Endodermal cell (in vitro differentiated cells): Measurements from ENCODE around the gene TESK2. TPM values are rescaled to one million over a fixed set of nuclear protein-coding genes. Genes with fewer than 3 reads are reported as not detected.

Source experiments
- DNase-seq: peaks from one replicate; pipeline ENCODE4 v3.0.0-alpha.2; 2017
- H3K27ac ChIP-seq: 2 replicates; pipeline ENCODE4 v1.5.1; 2013; ENCODE audit warnings: mild to moderate bottlenecking, low read depth, low read length, moderate library complexity
- H3K27me3 ChIP-seq: 2 replicates; pipeline ENCODE4 v1.6.1; 2013; ENCODE audit warnings: mild to moderate bottlenecking, low read length, moderate library complexity; ENCODE audit not compliant: insufficient read depth, control insufficient read depth, poor library complexity, severe bottlenecking
- H3K36me3 ChIP-seq: 2 replicates; pipeline ENCODE4 v1.7.0; 2013; ENCODE audit warnings: mild to moderate bottlenecking, low read length, moderate library complexity; ENCODE audit not compliant: control insufficient read depth, insufficient read depth
- H3K4me1 ChIP-seq: one replicate; pipeline ENCODE4 v1.7.0; 2013; ENCODE audit warnings: low read length; ENCODE audit not compliant: control insufficient read depth, insufficient read depth
- H3K4me3 ChIP-seq: 2 replicates; pipeline ENCODE4 v1.5.1; 2013; ENCODE audit warnings: mild to moderate bottlenecking, low read length, moderate library complexity
- H3K9ac ChIP-seq: 2 replicates; pipeline ENCODE4 v1.6.1; 2013; ENCODE audit warnings: mild to moderate bottlenecking, low read length, moderate library complexity; ENCODE audit not compliant: poor library complexity, severe bottlenecking; ENCODE audit errors: extremely low read depth
- H3K9me3 ChIP-seq: 2 replicates; pipeline ENCODE4 v1.6.1; 2013; ENCODE audit warnings: mild to moderate bottlenecking, low read length, moderate library complexity; ENCODE audit not compliant: control insufficient read depth
- H3K27ac Mint-ChIP-seq: 2 replicates; pipeline ENCODE4 v1.8.0; 2020; ENCODE audit warnings: mixed read lengths
- H3K27me3 Mint-ChIP-seq: 2 replicates; pipeline ENCODE4 v1.8.0; 2021; ENCODE audit warnings: mild to moderate bottlenecking, mixed read lengths; ENCODE audit not compliant: insufficient read depth
- H3K36me3 Mint-ChIP-seq: 2 replicates; pipeline ENCODE4 v1.8.0; 2020; ENCODE audit warnings: low read depth, mixed read lengths
- H3K4me1 Mint-ChIP-seq: 2 replicates; pipeline ENCODE4 v1.8.0; 2020; ENCODE audit warnings: mixed read lengths
- H3K4me3 Mint-ChIP-seq: 2 replicates; pipeline ENCODE4 v1.8.0; 2020; ENCODE audit warnings: mild to moderate bottlenecking, moderate library complexity, mixed read lengths
- H3K9me3 Mint-ChIP-seq: 2 replicates; pipeline ENCODE4 v1.8.0; 2020; ENCODE audit warnings: mild to moderate bottlenecking, mixed read lengths
- CTCF ChIP-seq: fragments of 200-600 bp; sonication (generic); conservative IDR thresholded peaks from 2 replicates; pipeline ENCODE4 v1.5.0; 2021; ENCODE audit warnings: antibody characterized with exemption, mild to moderate bottlenecking
- WGBS, 2 experiments: methylation state at CpG; one replicate each; pipeline versions ENCODE4 v1.1.5 to v1.1.7; 2013; ENCODE audit warnings: missing lambda C conversion rate in 2 of 2, mixed read lengths in 1 of 2; ENCODE audit not compliant: insufficient coverage in 1 of 2, insufficient read length in 1 of 2; 5-methylcytosine and 5-hydroxymethylcytosine counted together
- total RNA-seq, 2 donors: library from RNA; stranded (reverse); fragmentation: NEBNext Ultra II Directional in 1 of 2; extraction: Animal tissue kit (Norgen Biotek cat#: 25700) in 1 of 2; gene quantifications; 2 replicates in 1 of 2; 3 replicates in 1 of 2; pipeline ENCODE4 v1.2.1, GENCODE V29; 2021

The TESK2 gene
- total RNA-seq, 2 donors from 2014 or later: 9.7 to 10.3 TPM

- no peak overlapping the region for H3K4me3 ChIP-seq
- WGBS, 2 experiments: 92 to 97% methylated on average over 6 of the region's 6 CpGs
- no peaks in the 10 kb centered on the region for H3K36me3 ChIP-seq
- no peaks in the 10 kb centered on the region for H3K36me3 Mint-ChIP-seq
- DNase-seq: no peak
- H3K9me3 Mint-ChIP-seq: no peaks in the 10 kb centered on the region
- H3K27me3 Mint-ChIP-seq: no peaks in the 10 kb centered on the region
- no peak overlapping the region for H3K27ac Mint-ChIP-seq
- no peaks in the 10 kb centered on the region for H3K27me3 ChIP-seq
- peaks cover 2% of the 10 kb centered on the region for H3K4me1 Mint-ChIP-seq
- no peak overlapping the region for H3K4me3 Mint-ChIP-seq
- H3K4me1 ChIP-seq: peaks cover 5% of the 10 kb centered on the region
- no peak overlapping the region for H3K9ac ChIP-seq
- no peak for TF ChIP-seq CTCF
- no peaks in the 10 kb centered on the region for H3K9me3 ChIP-seq
- H3K27ac ChIP-seq: no peak overlapping the region
Measured at GRCh38 chr1:45410850-45411509, 80.0 kb downstream of the TESK2 start.

- H3K9me3 Mint-ChIP-seq: no peaks in the 10 kb centered on the region
- 77 to 85% methylated on average over 1 of the region's 1 CpG for WGBS, 2 experiments
- DNase-seq: no peak
- H3K27ac ChIP-seq: no peak overlapping the region
- H3K4me1 Mint-ChIP-seq: peaks cover under 1% of the 10 kb centered on the region
- H3K27me3 ChIP-seq: no peaks in the 10 kb centered on the region
- no peak overlapping the region for H3K4me3 ChIP-seq
- TF ChIP-seq CTCF: no peak
- H3K4me3 Mint-ChIP-seq: no peak overlapping the region
- H3K4me1 ChIP-seq: peaks cover under 1% of the 10 kb centered on the region
- no peaks in the 10 kb centered on the region for H3K9me3 ChIP-seq
- no peaks in the 10 kb centered on the region for H3K27me3 Mint-ChIP-seq
- H3K36me3 Mint-ChIP-seq: no peaks in the 10 kb centered on the region
- no peak overlapping the region for H3K9ac ChIP-seq
- no peak overlapping the region for H3K27ac Mint-ChIP-seq
- no peaks in the 10 kb centered on the region for H3K36me3 ChIP-seq
Measured at GRCh38 chr1:45409276-45409675, 81.7 kb downstream of the TESK2 start.

GRCh38 chr1:45407629-45408287 is 83.2 kb downstream of the TESK2 start:
- DNase-seq: no peak
- Mint-ChIP-seq H3K27ac (no peak overlapping the region), H3K4me3 (no peak overlapping the region), H3K36me3 (no peaks in the 10 kb centered on the region), H3K4me1 (no peaks in the 10 kb centered on the region), H3K9me3 (no peaks in the 10 kb centered on the region), H3K27me3 (no peaks in the 10 kb centered on the region)
- H3K27ac ChIP-seq: no peak overlapping the region
- WGBS, 2 experiments: 83 to 88% methylated on average over 4 of the region's 4 CpGs
- H3K9me3 ChIP-seq: no peaks in the 10 kb centered on the region
- no peak for TF ChIP-seq CTCF
- no peaks in the 10 kb centered on the region for H3K27me3 ChIP-seq
- no peak overlapping the region for H3K4me3 ChIP-seq
- H3K4me1 ChIP-seq: no peaks in the 10 kb centered on the region
- no peak overlapping the region for H3K9ac ChIP-seq
- H3K36me3 ChIP-seq: no peaks in the 10 kb centered on the region
